Measurements from ENCODE around the gene DNAJC11. TPM values are rescaled to one million over a fixed set of nuclear protein-coding genes. Genes with fewer than 3 reads are reported as not detected.

The DNAJC11 gene
- total RNA-seq, 2 experiments from 2014 or later, result 43.0 to 44.6 TPM

GRCh38 chr1:6634371-6635052, 67.1 kb downstream of the DNAJC11 start:
- H3K4me3 Mint-ChIP-seq, result no peak overlapping the region
- peak; percentile 40 for ATAC-seq (ENCODE audit: low read depth)
- H3K9me3 Mint-ChIP-seq, result no peaks in the 10 kb centered on the region
- no peaks in the 10 kb centered on the region for H3K27me3 Mint-ChIP-seq
- H3K36me3 Mint-ChIP-seq, result peaks cover 6% of the 10 kb centered on the region
- POLR2A ChIA-PET, result no interaction called here
- peaks cover under 1% of the 10 kb centered on the region for H3K4me1 Mint-ChIP-seq
- DNase-seq, result peak; percentile 52
- no peak overlapping the region for H3K27ac Mint-ChIP-seq

GRCh38 chr1:6632588-6633514, 68.8 kb downstream of the DNAJC11 start:
- H3K9me3 Mint-ChIP-seq, result no peaks in the 10 kb centered on the region
- no peak overlapping the region for H3K27ac Mint-ChIP-seq
- H3K4me3 Mint-ChIP-seq, result no peak overlapping the region
- peaks cover 4% of the 10 kb centered on the region for H3K4me1 Mint-ChIP-seq
- POLR2A ChIA-PET, result no interaction called here
- ATAC-seq (ENCODE audit: low read depth), result no peak
- peaks cover 9% of the 10 kb centered on the region for H3K36me3 Mint-ChIP-seq
- DNase-seq, result no peak
- no peaks in the 10 kb centered on the region for H3K27me3 Mint-ChIP-seq

- no peaks in the 10 kb centered on the region for H3K9me3 Mint-ChIP-seq
- H3K36me3 Mint-ChIP-seq, result peaks cover 12% of the 10 kb centered on the region
- H3K4me3 Mint-ChIP-seq, result no peak overlapping the region
- DNase-seq (no peak), ATAC-seq (ENCODE audit: low read depth) (no peak)
- no peaks in the 10 kb centered on the region for H3K27me3 Mint-ChIP-seq
- H3K27ac Mint-ChIP-seq, result no peak overlapping the region
- peaks cover 21% of the 10 kb centered on the region for H3K4me1 Mint-ChIP-seq
- POLR2A ChIA-PET, result interaction anchor here (0.6 kb wide), 1 partner anchor 95 kb away, joined by 3 read pairs; no protein-coding TSS in a partner anchor
These were observed 70.6 kb downstream of the DNAJC11 start for GRCh38 chr1:6631058-6631457.

- H3K36me3 Mint-ChIP-seq, result peaks cover 12% of the 10 kb centered on the region
- POLR2A ChIA-PET, result no interaction called here
- H3K9me3 Mint-ChIP-seq, result no peaks in the 10 kb centered on the region
- H3K4me3 Mint-ChIP-seq, result no peak overlapping the region
- no peaks in the 10 kb centered on the region for H3K27me3 Mint-ChIP-seq
- no peak for ATAC-seq (ENCODE audit: low read depth)
- H3K4me1 Mint-ChIP-seq, result peaks cover 22% of the 10 kb centered on the region
- H3K27ac Mint-ChIP-seq, result peak overlapping the region; percentile 9
- DNase-seq, result no peak
These were observed 71.6 kb downstream of the DNAJC11 start for GRCh38 chr1:6630027-6630426.

GRCh38 chr1:6628971-6629479, 72.6 kb downstream of the DNAJC11 start:
- POLR2A ChIA-PET, result no interaction called here
- Mint-ChIP-seq H3K4me1 (peaks cover 26% of the 10 kb centered on the region), H3K4me3 (no peak overlapping the region), H3K9me3 (no peaks in the 10 kb centered on the region), H3K36me3 (peaks cover 12% of the 10 kb centered on the region), H3K27me3 (no peaks in the 10 kb centered on the region), H3K27ac (no peak overlapping the region)
- no peak for DNase-seq
- no peak for ATAC-seq (ENCODE audit: low read depth)

GRCh38 chr1:6627841-6628545, 73.6 kb downstream of the DNAJC11 start:
- H3K36me3 Mint-ChIP-seq, result peaks cover 14% of the 10 kb centered on the region
- no peaks in the 10 kb centered on the region for H3K9me3 Mint-ChIP-seq
- POLR2A ChIA-PET, result no interaction called here
- ATAC-seq (ENCODE audit: low read depth) (no peak), DNase-seq (no peak)
- H3K27me3 Mint-ChIP-seq, result no peaks in the 10 kb centered on the region
- H3K4me1 Mint-ChIP-seq, result peaks cover 29% of the 10 kb centered on the region
- peak overlapping the region; percentile 65 for H3K27ac Mint-ChIP-seq
- H3K4me3 Mint-ChIP-seq, result peak overlapping the region; percentile 48

GRCh38 chr1:6627031-6627430, 74.6 kb downstream of the DNAJC11 start:
- Mint-ChIP-seq H3K36me3 (peaks cover 18% of the 10 kb centered on the region), H3K27ac (no peak overlapping the region)

GRCh38 chr1:6625584-6626149, 75.9 kb downstream of the DNAJC11 start:
- Mint-ChIP-seq H3K27me3 (no peaks in the 10 kb centered on the region), H3K4me3 (peak overlapping the region; percentile 91), H3K36me3 (peaks cover 18% of the 10 kb centered on the region), H3K4me1 (peaks cover 29% of the 10 kb centered on the region), H3K9me3 (no peaks in the 10 kb centered on the region), H3K27ac (peak overlapping the region; percentile 86)
- DNase-seq (no peak), ATAC-seq (ENCODE audit: low read depth) (no peak)
- POLR2A ChIA-PET, result interaction anchor here (0.7 to 1.4 kb wide), 3 partner anchors 21 to 80 kb away, joined by 3 to 6 read pairs (median 3); no protein-coding TSS in a partner anchor

More at GRCh38 chr1:6627031-6627430, 74.6 kb downstream of the DNAJC11 start:
- ATAC-seq (ENCODE audit: low read depth) (no peak), DNase-seq (no peak)
- peak overlapping the region; percentile 91 for H3K4me3 Mint-ChIP-seq
- H3K27me3 Mint-ChIP-seq, result no peaks in the 10 kb centered on the region
- H3K4me1 Mint-ChIP-seq, result peaks cover 29% of the 10 kb centered on the region
- POLR2A ChIA-PET, result no interaction called here
- no peaks in the 10 kb centered on the region for H3K9me3 Mint-ChIP-seq

GRCh38 chr1:6624710-6625583, 76.7 kb downstream of the DNAJC11 start, which contains the start of gene THAP3:
TSS of gene THAP3 (plus strand) at chr1:6624868. CDS start at chr1:6625219, 351 bp downstream.
- POLR2A ChIA-PET, result interaction anchor here (0.7 to 1.9 kb wide), 6 partner anchors 20 to 125 kb away, joined by 3 to 6 read pairs (median 4); partner anchors contain the start of gene KLHL21
- Mint-ChIP-seq H3K4me1 (peaks cover 29% of the 10 kb centered on the region), H3K4me3 (peak within 1 kb of the TSS; percentile 91), H3K9me3 (no peaks in the 10 kb centered on the region), H3K36me3 (peaks cover 20% of the 10 kb centered on the region), H3K27me3 (no peaks in the 10 kb centered on the region), H3K27ac (peak within 1 kb of the TSS; percentile 86)
- peak; percentile 90 for DNase-seq
- ATAC-seq (ENCODE audit: low read depth), result peak; percentile 95

- ATAC-seq (ENCODE audit: low read depth) (no peak), DNase-seq (no peak)
- H3K27ac Mint-ChIP-seq, result no peak overlapping the region
- POLR2A ChIA-PET, result interaction anchor here (0.6 to 1.9 kb wide), 3 partner anchors 21 to 162 kb away, joined by 3 to 5 read pairs (median 3); partner anchors contain the start of gene KLHL21
- H3K36me3 Mint-ChIP-seq, result peaks cover 22% of the 10 kb centered on the region
- H3K27me3 Mint-ChIP-seq, result no peaks in the 10 kb centered on the region
- H3K9me3 Mint-ChIP-seq, result no peaks in the 10 kb centered on the region
- H3K4me3 Mint-ChIP-seq, result no peak overlapping the region
- H3K4me1 Mint-ChIP-seq, result peaks cover 28% of the 10 kb centered on the region
These were observed 78.2 kb downstream of the DNAJC11 start for GRCh38 chr1:6623269-6623965.

- Mint-ChIP-seq H3K4me3 (no peak overlapping the region), H3K4me1 (peaks cover 23% of the 10 kb centered on the region), H3K27ac (no peak overlapping the region), H3K9me3 (no peaks in the 10 kb centered on the region), H3K36me3 (peaks cover 18% of the 10 kb centered on the region), H3K27me3 (no peaks in the 10 kb centered on the region)
- ATAC-seq (ENCODE audit: low read depth), result no peak
- POLR2A ChIA-PET, result no interaction called here
- no peak for DNase-seq
These were observed 79.0 kb downstream of the DNAJC11 start for GRCh38 chr1:6622396-6623152.
